HepG2 (cell line): Measurements from ENCODE around the gene SIRPB1. TPM values are rescaled to one million over a fixed set of nuclear protein-coding genes. Genes with fewer than 3 reads are reported as not detected.

Experiments used
- ATAC-seq: fragments of 200-7000 bp; cut with Tn5 transposase; 3 replicates; pipeline ENCODE4 v1.9.1; 2020; ENCODE audit warnings: mild to moderate bottlenecking, moderate library complexity
- BruUV-seq: library from RNA; stranded (reverse); fragments of 400-500 nt; replicated peaks from 2 replicates; lab custom pipeline; 2021; lab: Mats Ljungman, UMichigan
- CTCF ChIA-PET: fragments of 300-600 bp; formaldehyde crosslinking; extraction: SDS; loops from one replicate; lab custom pipeline; 2021; ENCODE audit warnings: low total read pairs, inconsistent platforms, low intra/inter-chr PET ratio; lab: Yijun Ruan, JAX
- POLR2A ChIA-PET: fragments of 350-600 bp; sonication (Branson Sonifier 250); formaldehyde crosslinking; loops from one replicate; lab custom pipeline; 2020; ENCODE audit warnings: antibody characterized with exemption, inconsistent platforms; lab: Yijun Ruan, JAX
- DNase-seq: peaks from one replicate; pipeline ENCODE4 v3.0.0-alpha.2; 2015; ENCODE audit warnings: low spot score
- FAIRE-seq: peaks from 3 replicates; lab custom pipeline; 2011; peaks lifted over from hg19 to GRCh38; lab: Jason Lieb, UNC
- H2AFZ ChIP-seq: one replicate; pipeline ENCODE4 v1.6.1; 2011; ENCODE audit warnings: low read length, inconsistent platforms
- H3K27ac ChIP-seq: fragments of 300-600 bp; 3 replicates; pipeline ENCODE4 v1.8.0; 2011; ENCODE audit warnings: mixed run types, mild to moderate bottlenecking, mixed read lengths, low read length, inconsistent platforms; ENCODE audit not compliant: insufficient read depth; ENCODE audit errors: extremely low read length
- H3K27me3 ChIP-seq, 2 experiments: fragments of 200-600 bp in 1 of 2; 2 replicates in 1 of 2; 3 replicates in 1 of 2; pipeline versions ENCODE4 v1.6.0 to v1.8.0; 2011; ENCODE audit warnings: low read length in 2 of 2, mild to moderate bottlenecking in 2 of 2, moderate library complexity in 2 of 2, inconsistent platforms in 1 of 2; ENCODE audit not compliant: insufficient read depth in 2 of 2, control insufficient read depth in 1 of 2
- H3K36me3 ChIP-seq, 2 experiments: fragments of 200-600 bp in 1 of 2; replicated peaks in 1 of 2; 2 replicates in 1 of 2; 3 replicates in 1 of 2; pipeline versions ENCODE4 v1.5.1 to v1.8.0; 2011; ENCODE audit warnings: low read length in 2 of 2, inconsistent platforms in 1 of 2; ENCODE audit not compliant: insufficient read depth in 2 of 2, control insufficient read depth in 1 of 2
- H3K4me1 ChIP-seq: 2 replicates; pipeline ENCODE4 v1.5.1; 2012; ENCODE audit warnings: low read length, inconsistent platforms; ENCODE audit not compliant: insufficient read depth
- H3K4me2 ChIP-seq: 2 replicates; pipeline ENCODE4 v1.6.0; 2011; ENCODE audit warnings: low read depth, low read length, inconsistent platforms
- H3K4me3 ChIP-seq, 3 experiments: fragments of 200-600 bp in 1 of 3; sonication (generic), shearing (Covaris generic) in 1 of 3; replicated peaks in 1 of 3; 2 replicates each; pipeline ENCODE4 v1.5.1; 2011 to 2016; ENCODE audit warnings: low read length in 3 of 3, inconsistent platforms in 2 of 3, low read depth in 2 of 3, mild to moderate bottlenecking in 2 of 3, control low read depth in 1 of 3, mixed read lengths in 1 of 3; ENCODE audit not compliant: insufficient read depth in 1 of 3
- H3K79me2 ChIP-seq: one replicate; pipeline ENCODE4 v1.6.1; 2011; ENCODE audit warnings: low read length, inconsistent platforms; ENCODE audit not compliant: insufficient read depth
- H3K9ac ChIP-seq: 2 replicates; pipeline ENCODE4 v1.6.0; 2011; ENCODE audit warnings: mild to moderate bottlenecking, low read depth, low read length, inconsistent platforms; ENCODE audit not compliant: insufficient read depth
- H3K9me3 ChIP-seq: 2 replicates; pipeline ENCODE4 v1.5.1; 2012; ENCODE audit warnings: mild to moderate bottlenecking, low read length
- H4K20me1 ChIP-seq: 2 replicates; pipeline ENCODE4 v1.6.0; 2011; ENCODE audit warnings: inconsistent platforms, mild to moderate bottlenecking, low read length, moderate library complexity; ENCODE audit not compliant: insufficient read depth
- JDP2 ChIP-seq: sonication (generic); formaldehyde crosslinking; IDR thresholded peaks from 2 replicates; pipeline ENCODE4 v1.8.1; 2022; ENCODE audit warnings: missing genetic modification reagents, borderline replicate concordance
- KDM2A ChIP-seq: sonication (generic); formaldehyde crosslinking; IDR thresholded peaks from 2 replicates; pipeline ENCODE4 v1.4.0; 2020; ENCODE audit warnings: low read depth, missing genetic modification reagents, borderline replicate concordance
- MXD3 ChIP-seq: IDR thresholded peaks from 2 replicates; pipeline ENCODE4 v1.6.1; 2016; ENCODE audit warnings: mild to moderate bottlenecking, missing biosample characterization, missing genetic modification reagents
- NCOA5 ChIP-seq: sonication (generic); formaldehyde crosslinking; IDR thresholded peaks from 2 replicates; pipeline ENCODE4 v1.4.0; 2020; ENCODE audit warnings: missing genetic modification reagents
- NPAS2 ChIP-seq: sonication (generic); formaldehyde crosslinking; IDR thresholded peaks from 2 replicates; pipeline ENCODE4 v1.8.0; 2022; ENCODE audit warnings: mild to moderate bottlenecking, missing genetic modification reagents, borderline replicate concordance
- SNAPC5 ChIP-seq: sonication (generic); formaldehyde crosslinking; IDR thresholded peaks from 2 replicates; pipeline ENCODE4 v1.8.1; 2023; ENCODE audit warnings: mild to moderate bottlenecking, missing genetic modification reagents, borderline replicate concordance
- TFDP1 ChIP-seq: IDR thresholded peaks from 2 replicates; pipeline ENCODE4 v1.6.1; 2016; ENCODE audit warnings: missing compliant biosample characterization, missing genetic modification reagents, borderline replicate concordance
- ZFY ChIP-seq: sonication (generic); formaldehyde crosslinking; IDR thresholded peaks from 2 replicates; pipeline ENCODE4 v1.4.0; 2020; ENCODE audit warnings: missing genetic modification reagents
- ZHX2 ChIP-seq, 2 experiments: sonication (generic) in 1 of 2; formaldehyde crosslinking in 1 of 2; IDR thresholded peaks; 2 replicates each; pipeline versions ENCODE4 v1.6.1 to v1.9.0; 2014 to 2022; ENCODE audit warnings: antibody characterized with exemption in 1 of 2, borderline replicate concordance in 1 of 2, inconsistent platforms in 1 of 2, low read depth in 1 of 2, missing genetic modification reagents in 1 of 2
- ZKSCAN5 ChIP-seq: sonication (generic); formaldehyde crosslinking; IDR thresholded peaks from 2 replicates; pipeline ENCODE4 v1.5.1; 2020; ENCODE audit warnings: mild to moderate bottlenecking, missing genetic modification reagents
- ZMYM2 ChIP-seq: sonication (generic); formaldehyde crosslinking; IDR thresholded peaks from 2 replicates; pipeline ENCODE4 v1.8.0; 2022; ENCODE audit warnings: mild to moderate bottlenecking, missing genetic modification reagents
- ZNF510 ChIP-seq: sonication (generic); formaldehyde crosslinking; IDR thresholded peaks from 2 replicates; pipeline ENCODE4 v1.4.0; 2020; ENCODE audit warnings: low read depth, mild to moderate bottlenecking, missing genetic modification reagents
- ZNF616 ChIP-seq: sonication (generic); formaldehyde crosslinking; IDR thresholded peaks from 2 replicates; pipeline ENCODE4 v1.5.0; 2020; ENCODE audit warnings: low read depth, mild to moderate bottlenecking, missing genetic modification reagents
- ZNF670 ChIP-seq: sonication (generic); formaldehyde crosslinking; IDR thresholded peaks from 2 replicates; pipeline ENCODE4 v1.8.0; 2022; ENCODE audit warnings: mild to moderate bottlenecking, missing genetic modification reagents, borderline replicate concordance
- ZSCAN31 ChIP-seq: sonication (generic); formaldehyde crosslinking; IDR thresholded peaks from 2 replicates; pipeline ENCODE4 v1.5.0; 2020; ENCODE audit warnings: low read depth, mild to moderate bottlenecking, missing genetic modification reagents
- WGBS: methylation state at CpG from one replicate; pipeline ENCODE4 v1.1.6; 2017; ENCODE audit warnings: low lambda C conversion rate; 5-methylcytosine and 5-hydroxymethylcytosine counted together
- in situ Hi-C: cut with HindIII; loops from 2 replicates; pipeline ENCODE4 v1.10.0; 2017; ENCODE audit warnings: low pct_unique_long_range_greater_than_20kb; ENCODE audit not compliant: extremely low pct_ligation_motif_present
- intact Hi-C: fragments of 100-400 bp; cut with micrococcal nuclease; formaldehyde crosslinking; loops from one replicate; pipeline ENCODE4 v1.10.0; 2022; ENCODE audit not compliant: unreplicated experiment
- polyA plus RNA-seq, 8 experiments: library from polyadenylated mRNA; depleted of rRNA in 3 of 8; stranded (reverse) in 7 of 8; unstranded in 1 of 8; fragments of >200 nt; fragmentation: Illumina TruSeq in 4 of 8; extraction: Trizol in 4 of 8; gene quantifications; 2 replicates each; pipeline versions ENCODE4 v1.2.1 to v1.2.3, GENCODE V29; 2011 to 2016; ENCODE audit warnings: low read depth in 4 of 8, missing spikeins in 1 of 8, mixed read lengths in 1 of 8; ENCODE audit not compliant: insufficient read depth in 1 of 8
- total RNA-seq, 5 experiments: library from RNA; depleted of rRNA; stranded (reverse); fragments of >200 nt; fragmentation: Illumina TruSeq; extraction: Trizol; gene quantifications; 2 replicates each; pipeline ENCODE4 v1.2.3, GENCODE V29; 2016; ENCODE audit warnings: low read depth in 1 of 5

The SIRPB1 gene
- total and polyA plus RNA-seq, 2 of the 13 experiments (the other 11 are each of a cell fraction or from before 2014, with no cell fraction given): 0.41 to 1.4 TPM

- no peaks in the 10 kb centered on the region for H3K9me3 ChIP-seq
- H3K27me3 ChIP-seq: no peaks in the 10 kb centered on the region
- no peaks in the 10 kb centered on the region for H3K79me2 ChIP-seq
- FAIRE-seq (no peak), DNase-seq (no peak), ATAC-seq (no peak)
- in situ Hi-C loops: no loop called here
- no peak overlapping the region for H3K9ac ChIP-seq
- no peaks in the 10 kb centered on the region for H3K4me1 ChIP-seq
- no peak for TF ChIP-seq ZKSCAN5 (CRISPR knock-in tag)
- TF ChIP-seq ZFY (CRISPR knock-in tag): no peak
- TF ChIP-seq TFDP1 (CRISPR knock-in tag): no peak
- TF ChIP-seq KDM2A (CRISPR knock-in tag): no peak
- TF ChIP-seq JDP2 (CRISPR knock-in tag): no peak
- TF ChIP-seq NCOA5: no peak
- TF ChIP-seq NPAS2 (CRISPR knock-in tag): no peak
- TF ChIP-seq ZNF670 (CRISPR knock-in tag): no peak
- no peak for TF ChIP-seq ZSCAN31 (CRISPR knock-in tag)
- TF ChIP-seq ZHX2 (IDR thresholded peaks at IDR 0.05; ENCODE audit: low read depth): no peak
- no peak for TF ChIP-seq ZHX2 (CRISPR knock-in tag; IDR thresholded peaks at IDR 0.05; ENCODE audit: borderline replicate concordance)
- no peak for TF ChIP-seq ZNF510 (CRISPR knock-in tag)
- TF ChIP-seq ZMYM2: no peak
- no peak for TF ChIP-seq ZNF616 (CRISPR knock-in tag)
- TF ChIP-seq SNAPC5: no peak
- TF ChIP-seq MXD3 (CRISPR knock-in tag): no peak
- no TSS peak for BruUV-seq
- no CpG with 5 or more reads among the region's 1 CpG for WGBS
- H3K4me2 ChIP-seq: no peak overlapping the region
- no peak overlapping the region for H2AFZ ChIP-seq
- H3K27ac ChIP-seq: no peak overlapping the region
- intact Hi-C loops: no loop called here
- POLR2A ChIA-PET: no interaction called here
- no peak overlapping the region for H3K4me3 ChIP-seq
- no peaks in the 10 kb centered on the region for H4K20me1 ChIP-seq
- no peaks in the 10 kb centered on the region for H3K36me3 ChIP-seq
- CTCF ChIA-PET: no interaction called here
Measured at GRCh38 chr20:1595333-1595732, 24.5 kb downstream of the SIRPB1 start.
